Esophagus squamous epithelium (tissue), 5 donors: ENCODE measurements around the gene PKD2L1. TPM values are rescaled to one million over a fixed set of nuclear protein-coding genes. Genes with fewer than 3 reads are reported as not detected.

Experiments used
- DNase-seq: peaks from one replicate; lab custom pipeline; 2025; lab: John Stamatoyannopoulos, UW
- H3K27ac ChIP-seq, 4 donors: fragments of 200-600 bp; sonication (generic); one replicate each; pipeline ENCODE4 v1.5.1; 2016 to 2019; ENCODE audit warnings: mild to moderate bottlenecking in 1 of 4
- H3K27me3 ChIP-seq, 4 donors: fragments of 200-600 bp; sonication (generic); 1 replicate in 3 of 4; 2 replicates in 1 of 4; pipeline versions ENCODE4 v1.5.1 to v1.6.0; 2017 to 2021; ENCODE audit warnings: antibody characterized with exemption in 1 of 4
- H3K36me3 ChIP-seq, 3 donors: fragments of 200-600 bp; sonication (generic); one replicate each; pipeline ENCODE4 v1.5.1; 2016 to 2019
- H3K4me1 ChIP-seq, 3 donors: fragments of 200-600 bp; sonication (generic); one replicate each; pipeline ENCODE4 v1.5.1; 2017 to 2019
- H3K4me3 ChIP-seq, 4 donors: fragments of 200-600 bp; sonication (generic); 1 replicate in 3 of 4; 2 replicates in 1 of 4; pipeline ENCODE4 v1.5.1; 2016 to 2019; ENCODE audit warnings: mild to moderate bottlenecking in 2 of 4, moderate library complexity in 1 of 4
- H3K9me3 ChIP-seq, 3 donors: fragments of 200-600 bp; sonication (generic); one replicate each; pipeline ENCODE4 v1.5.1; 2016 to 2019
- POLR2A ChIP-seq, 4 donors: fragments of 450-650 bp; IDR thresholded peaks; one replicate each; pipeline ENCODE4 v1.6.1; 2017; ENCODE audit warnings: antibody characterized with exemption in 4 of 4, mild to moderate bottlenecking in 4 of 4, moderate library complexity in 3 of 4
- WGBS, 2 donors: methylation state at CpG; one replicate each; pipeline ENCODE4 v1.1.5; 2018; 5-methylcytosine and 5-hydroxymethylcytosine counted together
- intact Hi-C: fragments of 100-400 bp; cut with DNase I; formaldehyde crosslinking; loops from one replicate; pipeline ENCODE4 v1.15.0; 2022
- total RNA-seq, 4 donors: library from RNA; depleted of rRNA; stranded (reverse); fragments of >200 nt; gene quantifications; one replicate each; pipeline ENCODE4 v1.1.0, GENCODE V29; 2016
- TF ChIP-seq, protein P1 (sequence below), 6 experiments: fragments of 450-650 bp in 4 of 6; fragments of 200-600 bp in 2 of 6; sonication (generic) in 2 of 6; IDR thresholded peaks; one replicate each; pipeline ENCODE4 v1.5.1; 2016 to 2019; ENCODE audit warnings: antibody characterized with exemption in 6 of 6, mild to moderate bottlenecking in 4 of 6, moderate library complexity in 4 of 6
- donor health status: DM: yes; HTN: yes; CAD: no.

The PKD2L1 gene
- total RNA-seq, 4 donors from 2014 or later = not detected

DNA sequence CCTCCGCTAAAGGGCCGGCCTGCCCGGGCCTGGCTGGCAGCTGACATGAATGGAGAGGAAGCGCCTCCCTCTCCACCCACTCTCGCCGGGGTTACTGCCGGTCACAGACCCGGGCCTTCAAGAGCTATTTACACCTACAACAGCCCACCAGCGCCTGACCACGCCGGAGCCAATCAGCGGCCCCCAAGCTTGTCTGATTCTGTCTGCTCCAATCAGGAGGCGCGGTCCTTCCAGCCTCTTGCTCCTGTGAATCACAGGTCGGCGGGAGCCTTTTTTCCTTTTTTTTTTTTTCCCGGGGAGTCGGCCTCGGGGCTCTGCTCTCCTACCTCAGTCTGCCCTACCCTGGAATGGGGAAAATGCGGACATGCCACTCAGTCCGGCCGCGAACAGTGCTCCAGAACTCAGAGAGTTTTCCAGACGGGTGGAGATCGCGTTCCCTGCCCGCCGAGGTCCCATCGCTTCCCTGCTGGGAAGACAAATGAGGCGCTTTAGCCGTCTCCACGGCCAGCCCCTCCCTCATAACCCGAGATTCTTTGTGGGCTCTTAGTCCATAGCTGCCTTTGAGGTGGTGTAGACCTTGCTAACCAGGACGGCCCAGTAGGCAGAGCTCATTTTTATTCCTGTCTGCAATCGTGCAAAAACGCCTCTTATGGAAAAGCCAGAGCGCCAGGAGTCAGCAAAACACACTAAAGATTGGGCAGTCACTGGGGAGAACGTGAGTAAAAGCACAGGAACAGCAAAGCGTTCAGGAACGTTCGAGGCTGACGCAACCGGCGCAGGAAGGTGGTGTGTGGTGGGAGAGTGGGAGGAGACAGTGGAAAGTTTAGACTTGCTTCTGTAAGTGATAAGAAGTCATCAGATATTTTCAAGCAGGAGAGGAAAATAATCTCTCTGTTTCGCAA lies 43.5 kb upstream of the PKD2L1 start:
- peaks cover 28 to 54% (median 38%) of the 10 kb centered on the region in 3 donors for H3K4me1 ChIP-seq

DNA sequence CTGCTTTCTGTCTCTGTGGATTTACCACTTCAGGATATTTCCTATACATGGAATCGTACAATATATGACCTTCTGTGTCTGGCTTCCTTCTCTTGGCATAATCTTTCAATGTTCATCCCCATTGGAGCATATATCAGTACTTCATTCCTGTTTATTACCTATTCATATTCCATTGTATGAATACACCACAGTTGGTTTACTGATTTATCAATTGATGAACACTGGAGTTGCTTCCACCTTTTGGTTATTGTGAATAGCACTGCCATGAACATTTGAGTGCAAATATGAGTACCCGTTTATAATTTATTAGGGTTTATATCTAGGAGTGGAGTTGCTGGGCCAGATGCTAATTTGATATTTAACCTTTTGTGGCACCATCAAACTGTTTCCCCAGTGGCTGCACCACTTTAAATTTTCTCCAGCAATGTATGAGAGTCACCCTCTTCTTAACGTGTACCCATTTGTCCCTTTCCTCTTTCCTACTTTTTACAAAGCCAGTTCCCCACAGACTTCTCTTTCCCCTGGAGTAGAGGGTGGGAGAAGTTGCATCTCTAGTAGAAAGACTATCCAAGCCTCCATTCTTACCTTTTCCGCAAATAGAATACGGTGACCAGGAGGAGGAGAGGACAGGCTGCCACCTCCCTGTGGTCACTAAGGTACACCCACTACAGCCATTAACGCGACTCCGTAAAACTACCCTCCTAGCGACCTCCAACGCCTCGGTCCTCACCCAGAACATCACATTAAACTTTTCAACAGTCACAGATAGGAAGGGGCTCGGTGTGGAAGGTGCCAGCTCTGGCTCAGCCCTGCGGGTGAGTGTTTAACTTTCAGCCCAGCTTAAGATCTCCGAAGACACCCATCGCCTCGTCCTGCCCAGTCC lies 42.6 kb upstream of the PKD2L1 start:
- no peaks in the 10 kb centered on the region for H3K9me3 ChIP-seq
- no peaks in the 10 kb centered on the region for H3K27me3 ChIP-seq
- peaks cover 28 to 54% (median 38%) of the 10 kb centered on the region in 3 donors for H3K4me1 ChIP-seq
- H3K27ac ChIP-seq = peak overlapping the region; percentile 92 to 100 (median 96)
- intact Hi-C loops = no loop called here
- no peak for DNase-seq
- no peak for TF ChIP-seq POLR2A (IDR thresholded peaks at IDR 0.05)
- TF ChIP-seq, protein P1, sequence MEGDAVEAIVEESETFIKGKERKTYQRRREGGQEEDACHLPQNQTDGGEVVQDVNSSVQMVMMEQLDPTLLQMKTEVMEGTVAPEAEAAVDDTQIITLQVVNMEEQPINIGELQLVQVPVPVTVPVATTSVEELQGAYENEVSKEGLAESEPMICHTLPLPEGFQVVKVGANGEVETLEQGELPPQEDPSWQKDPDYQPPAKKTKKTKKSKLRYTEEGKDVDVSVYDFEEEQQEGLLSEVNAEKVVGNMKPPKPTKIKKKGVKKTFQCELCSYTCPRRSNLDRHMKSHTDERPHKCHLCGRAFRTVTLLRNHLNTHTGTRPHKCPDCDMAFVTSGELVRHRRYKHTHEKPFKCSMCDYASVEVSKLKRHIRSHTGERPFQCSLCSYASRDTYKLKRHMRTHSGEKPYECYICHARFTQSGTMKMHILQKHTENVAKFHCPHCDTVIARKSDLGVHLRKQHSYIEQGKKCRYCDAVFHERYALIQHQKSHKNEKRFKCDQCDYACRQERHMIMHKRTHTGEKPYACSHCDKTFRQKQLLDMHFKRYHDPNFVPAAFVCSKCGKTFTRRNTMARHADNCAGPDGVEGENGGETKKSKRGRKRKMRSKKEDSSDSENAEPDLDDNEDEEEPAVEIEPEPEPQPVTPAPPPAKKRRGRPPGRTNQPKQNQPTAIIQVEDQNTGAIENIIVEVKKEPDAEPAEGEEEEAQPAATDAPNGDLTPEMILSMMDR (IDR thresholded peaks at IDR 0.05) = no peak
- H3K4me3 ChIP-seq = peak overlapping the region; percentile 45 to 83 (median 66)
- no peaks in the 10 kb centered on the region for H3K36me3 ChIP-seq
- WGBS, 2 donors = 15 to 16% methylated on average over 16 of the region's 16 CpGs

More for the DNA sequence above, 43.5 kb upstream of the PKD2L1 start:
- DNase-seq = peak; percentile 78
- no peaks in the 10 kb centered on the region for H3K36me3 ChIP-seq
- H3K27ac ChIP-seq = peak overlapping the region; percentile 92 to 100 (median 96)
- H3K4me3 ChIP-seq = peak overlapping the region; percentile 45 to 83 (median 66)
- TF ChIP-seq POLR2A (IDR thresholded peaks at IDR 0.05) = peak in 3 of 4 donors; percentile 12 to 57 (median 55)
- TF ChIP-seq, protein P1 (IDR thresholded peaks at IDR 0.05) = no peak
- no peaks in the 10 kb centered on the region for H3K9me3 ChIP-seq
- intact Hi-C loops = no loop called here
- H3K27me3 ChIP-seq = no peaks in the 10 kb centered on the region
- 1% methylated on average over 28 to 31 of the region's 45 CpGs for WGBS, 2 donors

GRCh38 chr10:100371482-100372027 lies 41.5 kb upstream of the PKD2L1 start:
- DNase-seq = no peak

GRCh38 chr10:100370714-100371481 lies 40.9 kb upstream of the PKD2L1 start:
- Histone ChIP-seq H3K36me3 (no peaks in the 10 kb centered on the region), H3K9me3 (no peaks in the 10 kb centered on the region), H3K27ac (peak overlapping the region; percentile 89 to 100 (median 94)), H3K27me3 (no peaks in the 10 kb centered on the region), H3K4me3 (peak overlapping the region in 2 of 4 donors; percentile 6 to 18), H3K4me1 (peaks cover 28 to 62% (median 38%) of the 10 kb centered on the region in 3 donors)
- intact Hi-C loops = no loop called here
- TF ChIP-seq, protein P1 (IDR thresholded peaks at IDR 0.05) = no peak
- TF ChIP-seq POLR2A (IDR thresholded peaks at IDR 0.05) = peak in 1 of 4 donors; percentile 23
- 20 to 26% methylated on average over 6 to 11 of the region's 12 CpGs for WGBS, 2 donors
- DNase-seq = no peak

More at GRCh38 chr10:100371482-100372027, 41.5 kb upstream of the PKD2L1 start:
- no peak for TF ChIP-seq POLR2A (IDR thresholded peaks at IDR 0.05)
- TF ChIP-seq, protein P1 (IDR thresholded peaks at IDR 0.05) = no peak
- Histone ChIP-seq H3K9me3 (no peaks in the 10 kb centered on the region), H3K4me3 (peak overlapping the region in 2 of 4 donors; percentile 6 to 18), H3K27ac (peak overlapping the region; percentile 89 to 100 (median 94)), H3K36me3 (no peaks in the 10 kb centered on the region), H3K27me3 (no peaks in the 10 kb centered on the region), H3K4me1 (peaks cover 28 to 55% (median 38%) of the 10 kb centered on the region in 3 donors)
- 76 to 80% methylated on average over 8 to 9 of the region's 10 CpGs for WGBS, 2 donors
- intact Hi-C loops = no loop called here
